ENCODE results near the gene POLDIP2. TPM values are rescaled to one million over a fixed set of nuclear protein-coding genes. Genes with fewer than 3 reads are reported as not detected.

Gene POLDIP2
- total and polyA plus RNA-seq, 10 donors, result 27.8 to 62.6 (median 47.6) TPM

GRCh38 chr17:28368306-28368831 lies 11.0 kb upstream of the POLDIP2 start:
- TF ChIP-seq CTCF (IDR thresholded peaks at IDR 0.05 in 8 of 11, conservative IDR thresholded peaks at IDR 0.05 in 3 of 11) (no peak), POLR2AphosphoS5 (IDR thresholded peaks at IDR 0.05) (no peak), POLR2A (IDR thresholded peaks at IDR 0.05) (no peak)
- intact Hi-C loops (cut with DNase I; ENCODE audit: low total_unique reads), result no loop called here
- no peak overlapping the region for H3K27ac ChIP-seq
- DNase-seq, result no peak
- 67 to 93% (median 91%) methylated on average over 1 to 5 of the region's 5 CpGs for whole genome bisulfite sequencing, 5 donors
- peaks cover 10 to 39% (median 29%) of the 10 kb centered on the region in 6 donors for H3K4me1 ChIP-seq
- peaks cover 0 to 30% (median 17%) of the 10 kb centered on the region in 6 donors for H3K36me3 ChIP-seq
- H3K9me3 ChIP-seq, result no peaks in the 10 kb centered on the region
- peaks cover 0 to 18% (median 0%) of the 10 kb centered on the region in 7 donors for H3K27me3 ChIP-seq (replicated peaks in 1 of 7)
- no peak overlapping the region for H3K4me3 ChIP-seq

GRCh38 chr17:28367641-28368305 lies 10.4 kb upstream of the POLDIP2 start:
- H3K4me3 ChIP-seq, result no peak overlapping the region
- H3K4me1 ChIP-seq, result peaks cover 6 to 33% (median 24%) of the 10 kb centered on the region in 6 donors
- intact Hi-C loops (cut with DNase I; ENCODE audit: low total_unique reads), result no loop called here
- peaks cover 0 to 12% (median 0%) of the 10 kb centered on the region in 7 donors for H3K27me3 ChIP-seq (replicated peaks in 1 of 7)
- TF ChIP-seq CTCF (IDR thresholded peaks at IDR 0.05 in 8 of 11, conservative IDR thresholded peaks at IDR 0.05 in 3 of 11), result no peak
- no peak for TF ChIP-seq POLR2AphosphoS5 (IDR thresholded peaks at IDR 0.05)
- no peak for TF ChIP-seq POLR2A (IDR thresholded peaks at IDR 0.05)
- no peak overlapping the region for H3K27ac ChIP-seq
- DNase-seq, result no peak
- WGBS, 5 donors, result 89 to 95% (median 91%) methylated on average over 19 to 21 of the region's 21 CpGs
- no peaks in the 10 kb centered on the region for H3K9me3 ChIP-seq
- H3K36me3 ChIP-seq, result peaks cover 0 to 36% (median 22%) of the 10 kb centered on the region in 6 donors

GRCh38 chr17:28366605-28367004 lies 9.3 kb upstream of the POLDIP2 start:
- H3K4me1 ChIP-seq, result peaks cover 0 to 21% (median 13%) of the 10 kb centered on the region in 6 donors
- WGBS, 5 donors, result 65 to 93% (median 83%) methylated on average over 1 of the region's 1 CpG
- H3K27ac ChIP-seq, result no peak overlapping the region
- intact Hi-C loops (cut with DNase I; ENCODE audit: low total_unique reads), result no loop called here
- H3K4me3 ChIP-seq, result no peak overlapping the region
- no peaks in the 10 kb centered on the region for H3K9me3 ChIP-seq
- no peak for DNase-seq
- H3K27me3 ChIP-seq (replicated peaks in 1 of 7), result peaks cover 0 to 1% (median 0%) of the 10 kb centered on the region in 7 donors
- TF ChIP-seq POLR2A (IDR thresholded peaks at IDR 0.05) (no peak), POLR2AphosphoS5 (IDR thresholded peaks at IDR 0.05) (no peak), CTCF (IDR thresholded peaks at IDR 0.05 in 8 of 11, conservative IDR thresholded peaks at IDR 0.05 in 3 of 11) (no peak)
- peaks cover 0 to 47% (median 34%) of the 10 kb centered on the region in 6 donors for H3K36me3 ChIP-seq

GRCh38 chr17:28365487-28365886 lies 8.2 kb upstream of the POLDIP2 start:
- Histone ChIP-seq H3K36me3 (peaks cover 9 to 59% (median 45%) of the 10 kb centered on the region in 6 donors), H3K4me1 (peaks cover 0 to 10% (median 4%) of the 10 kb centered on the region in 6 donors), H3K9me3 (no peaks in the 10 kb centered on the region), H3K4me3 (no peak overlapping the region), H3K27me3 (replicated peaks in 1 of 7) (no peaks in the 10 kb centered on the region), H3K27ac (no peak overlapping the region)
- 87 to 93% (median 90%) methylated on average over 2 to 3 of the region's 3 CpGs for WGBS, 5 donors
- DNase-seq, result no peak
- intact Hi-C loops (cut with DNase I; ENCODE audit: low total_unique reads), result no loop called here
- TF ChIP-seq POLR2AphosphoS5 (IDR thresholded peaks at IDR 0.05) (no peak), POLR2A (IDR thresholded peaks at IDR 0.05) (no peak), CTCF (IDR thresholded peaks at IDR 0.05 in 8 of 11, conservative IDR thresholded peaks at IDR 0.05 in 3 of 11) (no peak)

Measured in spleen (tissue), 11 donors.